ENCODE measurements around the gene MTHFD1L. TPM values are rescaled to one million over a fixed set of nuclear protein-coding genes. Genes with fewer than 3 reads are reported as not detected.

Gene MTHFD1L
- total and polyA plus RNA-seq, 2 of the 4 experiments (the other 2 are of a cell fraction) = 43.5 to 53.2 TPM

- no peaks in the 10 kb centered on the region for H4K20me1 ChIP-seq (ENCODE audit: insufficient read depth, low read length)
- WGBS, 2 experiments (ENCODE audit: extremely low coverage in 2 of 2, insufficient read length in 1 of 2) = 96% methylated on average over 13 of the region's 16 CpGs; no CpG with 5 or more reads in 1 of the 2 experiments
- peaks cover 8% of the 10 kb centered on the region for H3K9me1 ChIP-seq (ENCODE audit: insufficient read depth, low read length)
- no peak overlapping the region for H4K8ac ChIP-seq (ENCODE audit: low read depth in 2 of 2, low read length in 2 of 2)
- H2AK5ac ChIP-seq (ENCODE audit: low read depth, low read length) = no peak overlapping the region
- intact Hi-C loops (cut with micrococcal nuclease) = no loop called here
- ATAC-seq (ENCODE audit: low read depth) = no peak
- H3K18ac ChIP-seq (ENCODE audit: low read depth, low read length) = no peak overlapping the region
- no peak overlapping the region for H4K91ac ChIP-seq (ENCODE audit: insufficient read depth, low read depth, low read length)
- TF ChIP-seq RFX5 (IDR thresholded peaks at IDR 0.05; ENCODE audit: low read depth, low read length) (no peak), NFE2L2 (IDR thresholded peaks at IDR 0.05; ENCODE audit: low read depth, low read length) (no peak), POLR2A (IDR thresholded peaks at IDR 0.05; ENCODE audit: low read depth, low read length) (no peak), MXI1 (IDR thresholded peaks at IDR 0.05; ENCODE audit: borderline replicate concordance, low read depth, low read length) (no peak), FOS (IDR thresholded peaks at IDR 0.05; ENCODE audit: low read depth, low read length) (no peak), USF2 (IDR thresholded peaks at IDR 0.05; ENCODE audit: low read depth, low read length) (no peak), RCOR1 (IDR thresholded peaks at IDR 0.05; ENCODE audit: insufficient replicate concordance, low read length) (no peak), BHLHE40 (IDR thresholded peaks at IDR 0.05; ENCODE audit: low read depth, low read length) (no peak), SMC3 (IDR thresholded peaks at IDR 0.05; ENCODE audit: low read depth, low read length) (no peak), RAD21 (IDR thresholded peaks at IDR 0.05; ENCODE audit: low read length) (no peak), MAFK (IDR thresholded peaks at IDR 0.05; ENCODE audit: low read depth, low read length) (no peak), CTCF (conservative IDR thresholded peaks at IDR 0.05; ENCODE audit: low read depth, low read length) (no peak), MAZ (IDR thresholded peaks at IDR 0.05; ENCODE audit: borderline replicate concordance, low read depth, low read length) (no peak), CEBPB (IDR thresholded peaks at IDR 0.05; ENCODE audit: low read depth, low read length) (no peak)
- no peaks in the 10 kb centered on the region for H3K9me3 ChIP-seq (ENCODE audit: control insufficient read depth, insufficient read depth, low read length)
- DNase-seq = no peak
- dilution Hi-C loops (cut with HindIII; ENCODE audit: low sequenced_read_pairs, unreplicated experiment) = no loop called here
- H3K27ac ChIP-seq (ENCODE audit: insufficient read depth, low read length) = no peak overlapping the region
- H3K14ac ChIP-seq (replicated peaks; ENCODE audit: low read depth, low read length) = 0 out of 2 replicates have a peak overlapping the region, but pooled peaks have one; percentile 11
- no peak overlapping the region for H2AK9ac ChIP-seq (replicated peaks; ENCODE audit: low read depth, low read length, poor library complexity)
- BruUV-seq (replicated peaks) = no TSS peak
- H3K4me3 ChIP-seq (ENCODE audit: insufficient read depth, low read depth, low read length) = no peak overlapping the region
- peaks cover 39% of the 10 kb centered on the region for H3K36me3 ChIP-seq (ENCODE audit: control insufficient read depth, insufficient read depth, low read length)
- H3K4ac ChIP-seq (ENCODE audit: low read depth, low read length) = no peak overlapping the region
- peaks cover 9% of the 10 kb centered on the region for H3K4me1 ChIP-seq (ENCODE audit: control insufficient read depth, insufficient read depth, low read length)
- no peak overlapping the region for H3K9ac ChIP-seq (ENCODE audit: low read depth, low read length)
- H3K4me2 ChIP-seq (ENCODE audit: low read depth, low read length) = no peak overlapping the region
- H3K56ac ChIP-seq (ENCODE audit: extremely low read depth, insufficient read depth, low read length) = no peak overlapping the region
- H3K23ac ChIP-seq (ENCODE audit: low read depth, low read length) = no peak overlapping the region
- H2BK15ac ChIP-seq (ENCODE audit: low read depth, low read length) = no peak overlapping the region
- no peak overlapping the region for H2AFZ ChIP-seq (replicated peaks; ENCODE audit: low read length, poor library complexity)
- peaks cover 29 to 40% of the 10 kb centered on the region in 2 experiments; a peak in 3 of 4 replicates for H3K79me1 ChIP-seq (ENCODE audit: low read depth in 1 of 2, low read length in 2 of 2)
- no peak overlapping the region for H2BK120ac ChIP-seq (ENCODE audit: low read depth, low read length)
- H3K27me3 ChIP-seq (ENCODE audit: control insufficient read depth, insufficient read depth, low read length) = no peaks in the 10 kb centered on the region
- in situ Hi-C loops (cut with MboI; ENCODE audit: low sequenced_read_pairs) = no loop called here
- CTCF ChIA-PET = interaction anchor here (0.6 to 5.1 kb wide), 2 partner anchors 11 to 24 kb away, joined by 3 to 27 read pairs; no protein-coding TSS in a partner anchor
- H4K5ac ChIP-seq (ENCODE audit: low read depth, low read length) = no peak overlapping the region
- POLR2A ChIA-PET (ENCODE audit: unreplicated experiment) = no interaction called here
- H2BK5ac ChIP-seq (ENCODE audit: low read depth, low read length, poor library complexity, severe bottlenecking) = no peak overlapping the region
- no peak overlapping the region for H2BK20ac ChIP-seq (ENCODE audit: low read depth, low read length)
These were observed 159.6 kb downstream of the MTHFD1L start for GRCh38 chr6:151025076-151025475.
